ENCODE measurements around the gene TPST2. TPM values are rescaled to one million over a fixed set of nuclear protein-coding genes. Genes with fewer than 3 reads are reported as not detected.
A peak's percentile ranks its signal among the peaks of the same experiment; 100 is the strongest.

The TPST2 gene
- total and polyA plus RNA-seq, 2 donors (not counting 3 experiments of a cell fraction or from before 2014, with no cell fraction given) = 49.4 to 121 TPM

DNA sequence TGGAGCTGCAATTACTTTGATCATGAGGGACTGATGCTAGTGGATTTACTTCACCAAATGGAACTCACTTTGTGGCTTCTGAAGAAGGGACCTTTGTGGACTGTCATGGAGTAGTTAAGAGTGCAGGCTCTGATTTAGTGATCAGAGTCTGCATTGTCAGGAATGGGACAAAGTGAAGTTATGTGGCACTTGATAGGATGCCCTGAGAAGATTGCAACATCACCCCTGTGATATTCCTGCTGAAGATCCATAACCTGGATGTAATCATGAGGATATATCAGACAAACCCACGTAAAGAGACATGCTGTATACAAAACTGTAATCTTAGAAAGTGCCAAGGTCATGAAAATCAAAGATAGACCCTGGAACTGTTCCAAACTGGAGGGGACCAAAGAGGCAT lies 76.1 kb downstream of the TPST2 start:
- Histone ChIP-seq H3K9ac (replicated peaks; ENCODE audit: extremely low read depth, insufficient read depth, low read length) (no peak overlapping the region), H3K4me1 (ENCODE audit: control insufficient read depth, extremely low read depth, insufficient read depth, low read length) (peaks cover 16% of the 10 kb centered on the region), H2AFZ (ENCODE audit: low read depth, low read length) (no peak overlapping the region), H3K9me3 (replicated peaks; ENCODE audit: control insufficient read depth, insufficient read depth, low read length) (no peaks in the 10 kb centered on the region), H3K27ac (ENCODE audit: insufficient read depth, low read depth, low read length) (no peak overlapping the region), H3K79me2 (ENCODE audit: control insufficient read depth, insufficient read depth, low read length) (peaks cover 15% of the 10 kb centered on the region), H3K4me2 (ENCODE audit: insufficient read depth, low read length) (no peak overlapping the region), H3K36me3 (ENCODE audit: control insufficient read depth in 2 of 2, extremely low read depth in 1 of 2, insufficient read depth in 2 of 2, low read length in 2 of 2) (peaks cover 6 to 10% of the 10 kb centered on the region in 2 experiments), H3K9me1 (replicated peaks; ENCODE audit: control insufficient read depth, extremely low read depth, insufficient read depth, low read length) (no peaks in the 10 kb centered on the region), H3K27me3 (ENCODE audit: control insufficient read depth in 2 of 2, insufficient read depth in 2 of 2, low read length in 2 of 2) (no peaks in the 10 kb centered on the region), H3K4me3 (replicated peaks in 1 of 3; ENCODE audit: insufficient read depth in 1 of 3, low read depth in 1 of 3, low read length in 3 of 3) (no peak overlapping the region), H4K20me1 (replicated peaks; ENCODE audit: control insufficient read depth, extremely low read depth, insufficient read depth, low read length) (no peaks in the 10 kb centered on the region)
- intact Hi-C loops (cut with micrococcal nuclease) = loop anchor here (2.0 kb wide), 1 partner anchor 73 kb away; no protein-coding TSS in a partner anchor
- DNase-seq (ENCODE audit: low read depth, low spot score) (no peak), FAIRE-seq (no peak)
- POLR2A ChIA-PET = no interaction called here
- no TSS peak for BruUV-seq (replicated peaks)
- dilution Hi-C loops (cut with MboI; ENCODE audit: extremely low pct_ligation_motif_present, low sequenced_read_pairs) = no loop called here
- TF ChIP-seq, protein P1, sequence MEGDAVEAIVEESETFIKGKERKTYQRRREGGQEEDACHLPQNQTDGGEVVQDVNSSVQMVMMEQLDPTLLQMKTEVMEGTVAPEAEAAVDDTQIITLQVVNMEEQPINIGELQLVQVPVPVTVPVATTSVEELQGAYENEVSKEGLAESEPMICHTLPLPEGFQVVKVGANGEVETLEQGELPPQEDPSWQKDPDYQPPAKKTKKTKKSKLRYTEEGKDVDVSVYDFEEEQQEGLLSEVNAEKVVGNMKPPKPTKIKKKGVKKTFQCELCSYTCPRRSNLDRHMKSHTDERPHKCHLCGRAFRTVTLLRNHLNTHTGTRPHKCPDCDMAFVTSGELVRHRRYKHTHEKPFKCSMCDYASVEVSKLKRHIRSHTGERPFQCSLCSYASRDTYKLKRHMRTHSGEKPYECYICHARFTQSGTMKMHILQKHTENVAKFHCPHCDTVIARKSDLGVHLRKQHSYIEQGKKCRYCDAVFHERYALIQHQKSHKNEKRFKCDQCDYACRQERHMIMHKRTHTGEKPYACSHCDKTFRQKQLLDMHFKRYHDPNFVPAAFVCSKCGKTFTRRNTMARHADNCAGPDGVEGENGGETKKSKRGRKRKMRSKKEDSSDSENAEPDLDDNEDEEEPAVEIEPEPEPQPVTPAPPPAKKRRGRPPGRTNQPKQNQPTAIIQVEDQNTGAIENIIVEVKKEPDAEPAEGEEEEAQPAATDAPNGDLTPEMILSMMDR (IDR thresholded peaks at IDR 0.05; ENCODE audit: extremely low read depth in 1 of 2, insufficient read depth in 1 of 2, low read depth in 1 of 2, low read length in 2 of 2) = no peak
- TF ChIP-seq GATA2 (IDR thresholded peaks at IDR 0.05; ENCODE audit: insufficient read depth, insufficient read length, low read depth, low read length) (no peak), POLR2A (IDR thresholded peaks at IDR 0.05; ENCODE audit: low read depth, low read length) (no peak)
- CTCF ChIA-PET = interaction anchor here (0.6 to 1.0 kb wide), 2 partner anchors 14 to 152 kb away, joined by 3 read pairs; no protein-coding TSS in a partner anchor

DNA sequence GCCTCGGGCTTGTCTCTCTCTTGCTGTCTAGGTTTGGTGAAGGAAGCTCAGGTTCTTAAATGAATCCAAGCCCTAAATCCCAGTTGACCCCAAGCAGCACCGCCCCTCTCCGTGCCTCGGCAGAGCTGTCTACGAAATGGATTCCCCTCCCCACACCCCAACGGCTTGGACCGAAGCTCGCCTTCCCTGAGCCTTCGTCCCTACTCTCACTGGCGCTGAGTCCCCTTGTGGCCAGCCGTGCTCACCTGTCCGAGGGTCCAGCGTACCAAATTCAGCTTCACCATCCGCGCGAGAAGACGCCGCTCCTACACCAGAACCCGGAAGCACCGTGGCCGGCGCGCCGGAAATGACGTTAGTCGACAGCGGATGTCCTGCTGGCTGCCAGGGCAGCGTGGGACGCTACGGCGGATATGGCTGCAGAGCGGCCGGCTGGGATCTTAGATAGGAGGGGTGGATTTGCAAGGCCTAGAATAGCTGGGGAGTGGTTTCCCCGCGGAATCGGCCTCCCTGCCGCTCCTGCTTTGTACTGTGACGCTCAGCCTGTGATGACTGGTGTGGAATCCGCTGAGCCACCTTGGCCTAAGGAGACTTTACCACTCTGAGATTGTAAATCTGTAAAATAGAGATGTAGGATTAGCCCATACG lies 77.7 kb downstream of the TPST2 start, which contains the start of gene TFIP11:
Gene TFIP11 (minus strand): TSS at position 325 of the 645 bp plus-strand sequence. CDS start 2,201 bp downstream, outside the sequence.
- no peaks in the 10 kb centered on the region for H3K9me3 ChIP-seq (replicated peaks; ENCODE audit: control insufficient read depth, insufficient read depth, low read length)
- CTCF ChIA-PET = interaction anchor here (1.3 to 1.4 kb wide), 2 partner anchors 9 to 12 kb away, joined by 5 to 11 read pairs; no protein-coding TSS in a partner anchor
- H3K36me3 ChIP-seq (ENCODE audit: control insufficient read depth in 2 of 2, extremely low read depth in 1 of 2, insufficient read depth in 2 of 2, low read length in 2 of 2) = peaks cover 7 to 14% of the 10 kb centered on the region in 2 experiments
- peak; percentile 95 for DNase-seq (ENCODE audit: low read depth, low spot score)
- H3K27me3 ChIP-seq (ENCODE audit: control insufficient read depth in 2 of 2, insufficient read depth in 2 of 2, low read length in 2 of 2) = no peaks in the 10 kb centered on the region
- peak within 1 kb of the TSS; percentile 67 for H3K27ac ChIP-seq (ENCODE audit: insufficient read depth, low read depth, low read length)
- H3K9ac ChIP-seq (replicated peaks; ENCODE audit: extremely low read depth, insufficient read depth, low read length) = peak within 1 kb of the TSS; percentile 89
- FAIRE-seq = peak; percentile 93
- POLR2A ChIA-PET = interaction anchor here (0.8 to 1.3 kb wide), 2 partner anchors 12 to 28 kb away, joined by 3 to 5 read pairs; no protein-coding TSS in a partner anchor
- BruUV-seq (replicated peaks) = no TSS peak
- H4K20me1 ChIP-seq (replicated peaks; ENCODE audit: control insufficient read depth, extremely low read depth, insufficient read depth, low read length) = no peaks in the 10 kb centered on the region
- intact Hi-C loops (cut with micrococcal nuclease) (loop anchor here (1.0 to 2.0 kb wide), 2 partner anchors 12 to 75 kb away; no protein-coding TSS in a partner anchor), dilution Hi-C loops (cut with MboI; ENCODE audit: extremely low pct_ligation_motif_present, low sequenced_read_pairs) (no loop called here)
- no peaks in the 10 kb centered on the region for H3K9me1 ChIP-seq (replicated peaks; ENCODE audit: control insufficient read depth, extremely low read depth, insufficient read depth, low read length)
- H2AFZ ChIP-seq (ENCODE audit: low read depth, low read length) = peak within 1 kb of the TSS; percentile 73
- peak within 1 kb of the TSS; percentile 81 for H3K4me2 ChIP-seq (ENCODE audit: insufficient read depth, low read length)
- TF ChIP-seq MYC (IDR thresholded peaks at IDR 0.05; ENCODE audit: low read depth, low read length) (peak; percentile 80), FOS (IDR thresholded peaks at IDR 0.05; ENCODE audit: borderline replicate concordance, insufficient read depth, low read length) (no peak), POLR2A (IDR thresholded peaks at IDR 0.05; ENCODE audit: low read depth, low read length) (peak; percentile 55), JUN (IDR thresholded peaks at IDR 0.05; ENCODE audit: borderline replicate concordance, insufficient read depth, insufficient read length, low read depth) (no peak), POLR2AphosphoS5 (IDR thresholded peaks at IDR 0.05; ENCODE audit: insufficient read depth, low read depth, low read length) (peak; percentile 85), EZH2 (IDR thresholded peaks at IDR 0.05; ENCODE audit: borderline replicate concordance, low read depth, low read length, severe bottlenecking) (no peak), GATA2 (IDR thresholded peaks at IDR 0.05; ENCODE audit: insufficient read depth, insufficient read length, low read depth, low read length) (no peak)
- TF ChIP-seq, protein P1 (IDR thresholded peaks at IDR 0.05; ENCODE audit: extremely low read depth in 1 of 2, insufficient read depth in 1 of 2, low read depth in 1 of 2, low read length in 2 of 2) = no peak
- TF ChIP-seq, protein P2, sequence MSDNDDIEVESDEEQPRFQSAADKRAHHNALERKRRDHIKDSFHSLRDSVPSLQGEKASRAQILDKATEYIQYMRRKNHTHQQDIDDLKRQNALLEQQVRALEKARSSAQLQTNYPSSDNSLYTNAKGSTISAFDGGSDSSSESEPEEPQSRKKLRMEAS (IDR thresholded peaks at IDR 0.05; ENCODE audit: insufficient read depth, insufficient read length) = peak; percentile 62
- H3K4me3 ChIP-seq (replicated peaks in 1 of 3; ENCODE audit: insufficient read depth in 1 of 3, low read depth in 1 of 3, low read length in 3 of 3) = peak within 1 kb of the TSS; percentile 16 to 95 (median 88)
- H3K79me2 ChIP-seq (ENCODE audit: control insufficient read depth, insufficient read depth, low read length) = peaks cover 15% of the 10 kb centered on the region
- H3K4me1 ChIP-seq (ENCODE audit: control insufficient read depth, extremely low read depth, insufficient read depth, low read length) = peaks cover 16% of the 10 kb centered on the region
